Peyer's patch (tissue), 4 donors: Measurements from ENCODE around the gene MRPL36.

Experiments used
- CTCF ChIP-seq, 6 experiments: fragments of 450-650 bp in 4 of 6; fragments of 200-600 bp in 2 of 6; sonication (generic) in 1 of 6; IDR thresholded peaks; one replicate each; pipeline ENCODE4 v1.5.1; 2017 to 2019; ENCODE audit warnings: antibody characterized with exemption in 6 of 6, mild to moderate bottlenecking in 3 of 6, moderate library complexity in 1 of 6
- POLR2A ChIP-seq, 2 donors: fragments of 450-650 bp; IDR thresholded peaks; one replicate each; pipeline ENCODE4 v1.5.1; 2017; ENCODE audit warnings: antibody characterized with exemption in 2 of 2, mild to moderate bottlenecking in 2 of 2, moderate library complexity in 2 of 2

GRCh38 chr5:1809416-1810035, 9.9 kb upstream of the MRPL36 start:
- TF ChIP-seq CTCF (IDR thresholded peaks at IDR 0.05) (no peak), POLR2A (IDR thresholded peaks at IDR 0.05) (no peak)
